GM21390 (cell line): ENCODE data around the gene BAIAP2L1.
A peak's percentile ranks its signal among the peaks of the same experiment; 100 is the strongest.

ENCODE experiments used
- ATAC-seq: cut with Tn5 transposase; IDR thresholded peaks from one replicate; pipeline ENCODE4 v1.9.1; 2021; ENCODE audit not compliant: unreplicated experiment

The BAIAP2L1 gene

DNA sequence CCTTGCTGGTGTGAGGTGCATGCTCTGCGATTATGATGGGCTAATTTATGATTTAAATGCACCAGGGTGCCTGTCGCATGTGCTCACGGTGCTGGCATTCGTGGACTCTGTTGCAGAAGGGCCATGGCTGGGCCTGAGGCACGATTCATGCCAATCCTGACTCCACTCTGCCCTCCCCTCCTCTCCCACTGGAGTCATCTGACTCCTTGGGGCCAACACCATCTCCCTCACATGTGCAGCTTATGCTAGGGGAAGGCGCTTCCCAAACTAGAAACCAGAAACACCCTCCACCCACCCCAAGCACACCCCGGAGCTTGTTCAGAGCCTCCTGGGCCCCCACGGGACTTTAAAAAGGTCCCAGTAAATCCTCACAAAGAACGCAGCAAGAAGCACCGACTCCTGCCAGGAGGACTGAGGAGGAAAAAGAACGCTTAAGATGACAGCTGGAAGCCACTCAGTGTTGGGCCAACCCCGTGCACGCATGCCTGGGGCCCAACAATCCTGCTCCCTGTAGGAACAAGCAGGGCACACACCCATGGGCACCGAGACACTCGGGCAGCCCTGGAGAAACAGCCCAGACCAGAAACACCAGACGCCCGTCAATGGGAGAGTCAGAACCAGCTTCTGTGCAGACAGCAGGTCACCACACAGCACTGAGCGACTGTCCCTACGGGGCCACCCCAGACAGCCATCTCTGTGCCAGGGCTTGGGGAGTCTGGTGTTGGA, 105.3 kb downstream of the BAIAP2L1 start:
- ATAC-seq: no peak

- no peak for ATAC-seq
These were observed 106.0 kb downstream of the BAIAP2L1 start for GRCh38 chr7:98294798-98295382.

GRCh38 chr7:98294326-98294725, 106.6 kb downstream of the BAIAP2L1 start:
- no peak for ATAC-seq

- no peak for ATAC-seq
These were observed 107.1 kb downstream of the BAIAP2L1 start for GRCh38 chr7:98293746-98294145.

DNA sequence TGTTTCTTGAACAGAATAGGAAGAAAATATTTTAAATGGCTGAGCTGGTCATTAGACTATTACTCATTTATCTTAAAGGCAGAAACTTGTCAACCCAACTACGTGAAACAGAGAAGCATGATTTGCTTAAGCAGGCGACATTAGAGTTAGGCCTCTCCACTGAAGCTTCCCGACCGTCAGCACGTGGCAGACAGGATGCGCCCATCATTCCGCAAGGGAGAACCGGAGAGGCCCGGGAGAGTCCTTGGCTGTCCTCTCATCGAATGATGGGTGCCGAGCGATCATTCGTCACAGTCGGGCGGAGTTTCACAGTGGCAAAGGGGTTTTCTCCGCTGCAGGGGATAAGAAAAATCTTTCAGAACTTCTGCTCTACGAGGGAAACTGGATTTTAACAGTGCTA, 107.6 kb downstream of the BAIAP2L1 start:
- no peak for ATAC-seq

DNA sequence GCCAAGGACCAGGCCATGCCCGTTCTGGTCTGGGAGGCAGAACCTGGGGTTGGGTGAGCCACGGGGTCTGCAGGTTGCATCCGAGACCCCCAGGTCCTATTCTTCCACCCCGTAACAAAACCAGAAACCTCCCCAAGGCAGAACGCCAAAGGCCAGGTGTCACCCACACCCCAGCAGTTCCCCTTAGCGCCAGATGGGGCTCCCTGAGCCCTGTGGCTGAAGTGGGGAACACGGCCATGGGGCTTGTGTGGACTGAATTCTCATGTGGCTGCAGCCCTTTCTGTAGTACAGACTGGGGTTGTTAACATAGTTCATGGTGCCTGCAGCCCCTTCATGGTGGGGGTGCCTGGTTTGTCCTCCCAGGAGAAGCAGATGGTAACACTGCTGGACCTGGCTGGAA, 109.2 kb downstream of the BAIAP2L1 start:
- no peak for ATAC-seq

DNA sequence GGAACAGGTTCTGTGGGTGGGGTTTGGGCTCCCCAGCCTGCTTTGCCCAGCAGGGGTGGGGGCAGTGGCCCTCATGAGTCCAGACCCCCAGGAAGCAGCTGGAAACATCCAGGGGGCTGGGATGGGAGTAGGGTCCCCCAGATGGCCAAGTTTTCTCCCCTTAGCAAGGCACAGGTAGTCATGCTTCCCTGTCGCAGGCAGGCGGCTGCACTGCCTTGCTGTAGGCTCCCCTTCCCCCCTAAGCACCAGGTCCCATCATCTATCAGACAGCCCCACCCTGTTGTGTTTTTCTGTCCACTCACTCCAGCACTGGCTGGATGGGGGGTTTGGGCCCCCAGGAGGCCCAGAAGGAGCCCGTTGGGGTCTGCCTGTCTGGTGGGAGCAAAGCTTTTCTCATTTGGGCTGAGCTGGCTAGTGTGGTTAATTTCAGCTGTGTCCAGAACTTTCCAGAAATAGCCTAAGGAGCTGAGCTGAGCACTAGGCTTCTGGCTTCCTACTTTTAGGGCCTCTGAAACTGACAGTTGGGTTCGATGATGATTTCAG, 111.5 kb downstream of the BAIAP2L1 start:
- no peak for ATAC-seq

GRCh38 chr7:98288064-98288823, 112.6 kb downstream of the BAIAP2L1 start:
- no peak for ATAC-seq

DNA sequence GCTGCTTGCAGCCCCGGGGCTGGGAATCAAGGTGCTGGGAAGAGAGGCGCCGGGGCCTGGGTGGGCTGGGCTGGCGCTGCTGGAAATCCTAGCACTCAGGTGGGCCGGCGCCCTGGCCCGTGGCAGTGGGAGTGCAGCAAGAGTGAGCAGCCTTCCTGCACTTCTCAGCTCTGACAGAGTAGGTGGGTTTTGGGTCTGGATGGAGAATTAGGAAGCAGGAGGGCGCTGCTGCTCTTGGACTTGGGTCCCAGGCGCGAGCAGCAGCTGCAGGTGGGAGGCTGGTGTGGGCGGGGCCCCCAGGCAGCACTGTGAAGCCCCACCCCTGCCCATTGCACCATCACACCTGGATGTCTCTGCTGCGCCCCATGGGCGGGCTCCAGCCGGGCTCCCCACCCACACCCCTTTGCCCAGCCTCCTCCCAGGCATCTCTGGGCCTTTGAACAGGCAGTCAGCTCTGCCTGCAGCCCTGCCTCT, 113.4 kb downstream of the BAIAP2L1 start:
- no peak for ATAC-seq

DNA sequence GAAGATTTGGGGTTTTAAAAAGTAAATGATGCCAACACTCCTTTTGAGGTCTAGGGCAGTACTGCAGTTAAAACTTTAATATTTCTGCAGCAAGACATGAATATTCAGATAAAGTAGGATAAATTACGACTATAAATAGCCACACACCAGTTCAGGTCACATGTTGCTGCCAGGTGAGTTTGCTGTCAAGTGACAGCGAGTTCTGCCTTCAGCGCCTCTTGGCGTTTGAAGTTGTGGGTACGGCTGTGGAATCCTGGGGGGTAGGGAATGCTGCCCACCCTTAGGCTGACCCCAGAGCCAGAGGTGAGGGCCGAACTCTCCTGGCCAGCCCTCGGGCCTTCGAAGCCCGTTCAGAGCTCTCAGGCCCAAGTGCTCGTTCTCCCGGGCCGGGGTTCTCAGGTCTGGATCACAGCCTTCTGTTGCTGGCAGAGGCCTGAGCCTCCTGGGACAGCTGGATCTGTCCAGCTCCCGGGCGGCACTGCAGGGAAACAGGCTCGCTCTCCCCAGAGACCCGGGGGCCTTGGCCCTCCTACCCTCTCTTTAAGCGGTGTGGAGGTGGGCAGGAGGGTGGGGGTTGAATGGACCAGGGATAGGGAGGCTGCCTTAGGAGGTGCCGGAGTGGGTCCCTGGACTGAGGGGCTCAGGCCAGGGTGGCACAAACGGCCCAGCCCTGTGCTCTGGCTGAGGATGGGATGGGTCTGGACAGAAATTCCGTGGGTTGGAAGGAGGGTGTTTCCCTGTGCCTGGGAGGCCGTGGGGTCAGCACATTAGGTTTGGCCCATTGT, 114.0 kb downstream of the BAIAP2L1 start:
- ATAC-seq: no peak

- ATAC-seq: no peak
These were observed 114.8 kb downstream of the BAIAP2L1 start for GRCh38 chr7:98286093-98286539.

DNA sequence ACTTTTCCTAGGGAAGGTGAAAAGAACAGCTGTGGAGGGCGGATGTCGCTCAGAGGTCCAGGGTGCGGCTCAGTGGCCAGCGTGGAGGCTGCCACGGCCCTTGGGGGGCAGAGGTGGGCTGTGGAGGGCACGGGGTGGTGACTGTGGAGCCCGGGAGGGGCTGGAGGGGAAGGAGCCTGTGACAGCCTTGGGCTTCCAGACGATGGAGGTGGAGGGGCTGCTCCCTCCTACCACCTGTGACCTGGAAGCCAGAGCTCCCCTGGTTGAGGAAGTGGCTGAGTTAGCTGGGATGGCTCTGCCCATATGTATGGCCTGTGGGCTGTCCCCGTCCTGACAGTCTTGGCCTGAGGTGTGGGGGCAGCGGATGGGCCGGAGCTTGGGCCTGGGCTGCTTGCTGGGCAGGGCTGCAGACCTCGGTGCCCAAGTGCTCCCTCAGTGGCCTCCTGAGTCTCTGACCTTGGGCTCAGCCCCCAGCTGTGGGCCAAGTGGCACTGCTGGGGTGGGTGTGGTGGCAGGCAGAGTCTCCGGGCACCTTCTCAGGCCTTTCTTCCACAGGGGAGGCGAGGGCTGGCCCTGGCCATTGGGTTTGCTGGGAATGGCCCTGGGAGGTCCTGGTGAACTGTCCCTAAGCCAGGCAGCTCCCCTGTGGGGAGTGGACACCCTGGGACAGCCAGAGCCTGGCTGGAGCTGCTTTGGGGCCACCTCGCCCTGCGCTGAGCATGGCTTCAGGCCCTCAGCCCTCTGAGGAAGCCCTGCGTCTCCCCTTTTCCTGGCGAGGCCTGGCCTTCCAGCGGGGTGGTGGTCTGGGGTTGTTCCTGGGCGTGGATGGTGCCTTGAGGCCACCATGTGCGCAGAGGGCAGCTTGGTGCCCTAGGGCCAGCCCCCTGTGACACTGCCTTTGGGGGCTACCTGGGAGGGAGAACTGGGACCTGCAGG, 115.5 kb downstream of the BAIAP2L1 start:
- ATAC-seq: no peak

DNA sequence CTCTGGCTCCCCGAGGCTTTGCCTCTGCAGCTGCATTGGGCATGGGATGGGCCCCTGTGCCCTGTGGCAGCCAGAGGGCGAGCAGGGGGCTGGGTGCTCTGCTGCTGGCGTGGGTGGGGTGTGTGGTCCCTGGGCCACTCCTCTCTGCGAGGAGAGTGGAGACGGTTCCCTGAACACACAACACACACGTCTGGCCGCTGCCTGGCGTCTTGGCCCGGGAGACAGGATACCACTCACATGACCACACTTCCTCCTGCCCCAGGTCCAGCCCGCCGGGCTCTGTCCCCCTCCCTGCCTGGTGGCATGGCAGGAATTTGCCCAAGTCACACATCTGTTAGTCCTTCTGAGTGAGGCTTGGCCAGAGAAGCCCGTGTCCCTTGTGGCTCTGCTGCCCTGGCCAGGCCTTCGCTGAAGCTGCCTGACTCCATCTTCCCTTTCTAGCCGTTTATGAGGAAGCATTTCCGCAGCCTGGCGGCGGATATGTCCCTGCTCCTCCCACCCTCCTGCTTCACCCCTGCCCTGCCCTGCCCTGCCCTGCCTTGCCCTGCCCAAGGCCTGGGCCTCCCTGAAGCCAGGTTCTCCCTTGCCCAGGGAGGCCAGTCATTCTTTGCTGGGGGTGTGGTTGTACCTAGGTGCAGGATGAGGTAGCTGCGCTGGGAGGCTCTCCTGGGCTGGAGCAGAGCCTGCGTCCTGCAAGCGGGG, 116.4 kb downstream of the BAIAP2L1 start:
- ATAC-seq: no peak

DNA sequence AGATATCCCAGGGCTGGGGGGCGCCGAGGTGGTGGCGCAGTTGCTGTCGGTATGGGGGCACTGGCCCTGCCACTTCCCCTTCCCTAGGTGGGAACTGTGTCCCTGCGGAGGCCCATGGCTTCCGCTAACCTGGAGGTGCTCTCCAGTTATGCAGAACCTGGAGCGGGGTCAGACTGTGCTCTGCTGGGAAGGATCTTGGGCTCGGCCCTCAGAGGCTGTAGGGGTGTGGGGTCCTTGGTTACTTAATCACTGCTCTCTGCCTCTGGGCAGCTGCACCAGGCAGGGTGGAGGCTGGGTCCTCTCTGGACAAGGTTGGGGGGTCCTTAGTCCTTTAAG, 117.0 kb downstream of the BAIAP2L1 start:
- no peak for ATAC-seq

DNA sequence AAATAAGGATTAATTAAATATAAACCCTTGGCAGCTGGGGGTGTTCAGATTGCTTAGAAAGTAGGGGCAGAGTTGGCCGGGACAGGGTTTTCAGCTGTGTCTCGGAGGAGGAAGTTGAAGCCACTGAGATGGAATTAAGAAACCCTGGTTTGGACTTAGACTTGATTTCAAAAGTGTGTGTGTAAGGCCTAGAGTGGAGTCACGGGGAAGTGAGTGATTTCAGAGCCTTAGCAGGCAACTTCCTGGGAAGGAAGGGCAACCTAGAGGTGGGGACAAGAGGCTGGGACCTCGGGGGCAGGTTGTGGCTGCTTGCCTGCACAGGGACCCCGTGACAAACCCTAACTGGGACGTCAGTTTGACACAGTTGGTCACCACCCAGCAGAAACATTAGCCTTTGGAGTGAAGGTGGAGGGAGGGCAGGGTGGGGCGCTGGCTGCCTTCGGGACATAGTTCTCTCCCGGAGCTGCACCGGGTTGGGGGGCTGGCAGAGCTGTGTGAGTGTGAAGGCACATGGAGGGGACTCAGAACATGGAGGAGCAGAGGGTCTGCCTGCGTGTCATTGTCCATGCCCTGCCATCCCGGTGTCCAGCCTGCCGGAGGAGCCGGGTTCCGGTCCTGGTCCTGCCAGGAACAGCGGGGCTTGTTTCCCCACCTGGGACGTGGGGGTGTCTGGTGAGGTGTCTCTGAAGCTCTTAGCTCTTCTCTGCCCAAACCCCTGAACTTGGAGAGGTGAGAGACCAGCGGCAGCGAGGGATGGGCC, 117.6 kb downstream of the BAIAP2L1 start:
- ATAC-seq: no peak

- no peak for ATAC-seq
These were observed 118.2 kb downstream of the BAIAP2L1 start for GRCh38 chr7:98282703-98283102.

- peak; percentile 36 for ATAC-seq
These were observed 118.9 kb downstream of the BAIAP2L1 start for GRCh38 chr7:98281757-98282606.
